LNCAP (cell line): Measurements from ENCODE around the gene SLC26A5.

Source experiments
- CTCF ChIP-seq: fragments of 450-650 bp; IDR thresholded peaks from 2 replicates; pipeline ENCODE4 v1.5.1; 2017; ENCODE audit warnings: mild to moderate bottlenecking

The SLC26A5 gene

GRCh38 chr7:103446049-103446520, at the start of gene SLC26A5:
SLC26A5 (minus strand) TSS chr7:103446207; CDS start chr7:103421514, 24,693 bp downstream.
- no peak for TF ChIP-seq CTCF

GRCh38 chr7:103487419-103487818, 41.4 kb upstream of the SLC26A5 start:
- TF ChIP-seq CTCF, result no peak

GRCh38 chr7:103480771-103481170, 34.8 kb upstream of the SLC26A5 start:
- no peak for TF ChIP-seq CTCF

- TF ChIP-seq CTCF, result no peak
Measured at GRCh38 chr7:103474956-103475355, 28.9 kb upstream of the SLC26A5 start.

- TF ChIP-seq CTCF, result no peak
Measured at GRCh38 chr7:103469095-103469948, 23.3 kb upstream of the SLC26A5 start.

- no peak for TF ChIP-seq CTCF
Measured at GRCh38 chr7:103466814-103467213, 20.8 kb upstream of the SLC26A5 start.

- no peak for TF ChIP-seq CTCF
Measured at GRCh38 chr7:103462358-103462757, 16.4 kb upstream of the SLC26A5 start.
